Activated naive CD4-positive, alpha-beta T cell treated with anti-CD3 and anti-CD28 coated beads, Interleukin-2, amount 10 ng/mL, durations not matched to agents 7 days and 5 days (primary cell): ENCODE data around the gene PROX2.

Experiments used
- CTCF ChIA-PET: fragments of 350-600 bp; sonication (Branson Sonifier 250); formaldehyde crosslinking; loops from one replicate; lab custom pipeline; 2021; ENCODE audit warnings: antibody characterized with exemption; lab: Charles Lee
- DNase-seq: peaks from one replicate; pipeline ENCODE4 v3.0.0-alpha.2; 2020
- H3K27ac Mint-ChIP-seq: one replicate; pipeline ENCODE4 v1.8.0; 2021; ENCODE audit warnings: mild to moderate bottlenecking, moderate library complexity, mixed read lengths
- H3K27me3 Mint-ChIP-seq: one replicate; pipeline ENCODE4 v1.8.0; 2021; ENCODE audit warnings: mild to moderate bottlenecking, mixed read lengths
- H3K36me3 Mint-ChIP-seq: one replicate; pipeline ENCODE4 v1.8.0; 2021; ENCODE audit warnings: mixed read lengths
- H3K4me1 Mint-ChIP-seq: one replicate; pipeline ENCODE4 v1.8.0; 2021; ENCODE audit warnings: mixed read lengths
- H3K4me3 Mint-ChIP-seq: one replicate; pipeline ENCODE4 v1.8.0; 2021; ENCODE audit warnings: mild to moderate bottlenecking, moderate library complexity, mixed read lengths
- H3K9me3 Mint-ChIP-seq: one replicate; pipeline ENCODE4 v1.8.0; 2021; ENCODE audit warnings: mixed read lengths

Gene PROX2

GRCh38 chr14:74860899-74861733 lies 14.8 kb downstream of the PROX2 start:
- H3K4me3 Mint-ChIP-seq = no peak overlapping the region
- peaks cover 3% of the 10 kb centered on the region for H3K4me1 Mint-ChIP-seq
- H3K27ac Mint-ChIP-seq = no peak overlapping the region
- CTCF ChIA-PET = interaction anchor here (0.7 to 12.9 kb wide), 44 partner anchors 8 to 497 kb away, joined by 3 to 395 read pairs (median 5); partner anchors contain the start of genes DLST, NEK9, PROX2 and RPS6KL1
- no peaks in the 10 kb centered on the region for H3K9me3 Mint-ChIP-seq
- H3K36me3 Mint-ChIP-seq = no peaks in the 10 kb centered on the region
- H3K27me3 Mint-ChIP-seq = peaks cover 9% of the 10 kb centered on the region
- DNase-seq = peak; percentile 94

- H3K4me1 Mint-ChIP-seq = peaks cover 3% of the 10 kb centered on the region
- H3K4me3 Mint-ChIP-seq = no peak overlapping the region
- DNase-seq = no peak
- H3K9me3 Mint-ChIP-seq = no peaks in the 10 kb centered on the region
- H3K27me3 Mint-ChIP-seq = peaks cover 9% of the 10 kb centered on the region
- no peak overlapping the region for H3K27ac Mint-ChIP-seq
- H3K36me3 Mint-ChIP-seq = no peaks in the 10 kb centered on the region
- CTCF ChIA-PET = interaction anchor here (0.7 to 12.9 kb wide), 27 partner anchors 7 to 445 kb away, joined by 3 to 395 read pairs (median 8); partner anchors contain the start of genes DLST, PROX2 and RPS6KL1
Measured at GRCh38 chr14:74859757-74860552, 16.0 kb downstream of the PROX2 start.

GRCh38 chr14:74858022-74858421 lies 17.9 kb downstream of the PROX2 start:
- Mint-ChIP-seq H3K4me3 (no peak overlapping the region), H3K27me3 (peaks cover under 1% of the 10 kb centered on the region), H3K4me1 (peaks cover 13% of the 10 kb centered on the region), H3K9me3 (no peaks in the 10 kb centered on the region), H3K27ac (no peak overlapping the region), H3K36me3 (no peaks in the 10 kb centered on the region)
- no peak for DNase-seq
- CTCF ChIA-PET = interaction anchor here (1.3 to 12.9 kb wide), 7 partner anchors 10 to 191 kb away, joined by 3 to 395 read pairs (median 3); no protein-coding TSS in a partner anchor

- CTCF ChIA-PET = interaction anchor here (0.6 to 12.9 kb wide), 5 partner anchors 15 to 609 kb away, joined by 3 to 395 read pairs (median 5); no protein-coding TSS in a partner anchor
- no peak for DNase-seq
- Mint-ChIP-seq H3K4me1 (peaks cover 20% of the 10 kb centered on the region), H3K27ac (no peak overlapping the region), H3K36me3 (no peaks in the 10 kb centered on the region), H3K4me3 (no peak overlapping the region), H3K9me3 (no peaks in the 10 kb centered on the region), H3K27me3 (no peaks in the 10 kb centered on the region)
Measured at GRCh38 chr14:74856366-74856765, 19.6 kb downstream of the PROX2 start.

- H3K4me1 Mint-ChIP-seq = peaks cover 18% of the 10 kb centered on the region
- no peaks in the 10 kb centered on the region for H3K27me3 Mint-ChIP-seq
- CTCF ChIA-PET = interaction anchor here (0.5 to 12.9 kb wide), 5 partner anchors 16 to 608 kb away, joined by 3 to 395 read pairs (median 5); no protein-coding TSS in a partner anchor
- H3K9me3 Mint-ChIP-seq = no peaks in the 10 kb centered on the region
- no peak for DNase-seq
- H3K4me3 Mint-ChIP-seq = no peak overlapping the region
- H3K27ac Mint-ChIP-seq = no peak overlapping the region
- no peaks in the 10 kb centered on the region for H3K36me3 Mint-ChIP-seq
Measured at GRCh38 chr14:74855945-74856344, 20.0 kb downstream of the PROX2 start.

GRCh38 chr14:74855021-74855420 lies 20.9 kb downstream of the PROX2 start:
- peaks cover 17% of the 10 kb centered on the region for H3K4me1 Mint-ChIP-seq
- H3K27me3 Mint-ChIP-seq = no peaks in the 10 kb centered on the region
- CTCF ChIA-PET = interaction anchor here (0.7 to 12.9 kb wide), 6 partner anchors 12 to 246 kb away, joined by 3 to 395 read pairs (median 3); no protein-coding TSS in a partner anchor
- H3K27ac Mint-ChIP-seq = no peak overlapping the region
- H3K36me3 Mint-ChIP-seq = no peaks in the 10 kb centered on the region
- no peak for DNase-seq
- H3K4me3 Mint-ChIP-seq = no peak overlapping the region
- H3K9me3 Mint-ChIP-seq = no peaks in the 10 kb centered on the region

- CTCF ChIA-PET = interaction anchor here (0.9 to 12.9 kb wide), 5 partner anchors 8 to 245 kb away, joined by 3 to 395 read pairs (median 4); no protein-coding TSS in a partner anchor
- Mint-ChIP-seq H3K36me3 (no peaks in the 10 kb centered on the region), H3K27ac (no peak overlapping the region), H3K4me3 (no peak overlapping the region), H3K9me3 (no peaks in the 10 kb centered on the region), H3K4me1 (peaks cover 17% of the 10 kb centered on the region), H3K27me3 (no peaks in the 10 kb centered on the region)
- no peak for DNase-seq
Measured at GRCh38 chr14:74853581-74853980, 22.4 kb downstream of the PROX2 start.

GRCh38 chr14:74852922-74853530 lies 22.9 kb downstream of the PROX2 start:
- CTCF ChIA-PET = interaction anchor here (0.6 to 12.9 kb wide), 5 partner anchors 9 to 244 kb away, joined by 3 to 395 read pairs (median 5); no protein-coding TSS in a partner anchor
- H3K27ac Mint-ChIP-seq = no peak overlapping the region
- peaks cover under 1% of the 10 kb centered on the region for H3K36me3 Mint-ChIP-seq
- H3K27me3 Mint-ChIP-seq = no peaks in the 10 kb centered on the region
- peaks cover 17% of the 10 kb centered on the region for H3K4me1 Mint-ChIP-seq
- no peak overlapping the region for H3K4me3 Mint-ChIP-seq
- H3K9me3 Mint-ChIP-seq = no peaks in the 10 kb centered on the region
- no peak for DNase-seq

GRCh38 chr14:74848768-74849167 lies 27.2 kb downstream of the PROX2 start:
- Mint-ChIP-seq H3K4me3 (no peak overlapping the region), H3K27me3 (no peaks in the 10 kb centered on the region), H3K36me3 (peaks cover 7% of the 10 kb centered on the region), H3K4me1 (peaks cover 14% of the 10 kb centered on the region), H3K27ac (no peak overlapping the region), H3K9me3 (no peaks in the 10 kb centered on the region)
- DNase-seq = no peak
- CTCF ChIA-PET = interaction anchor here (1.0 to 2.0 kb wide), 4 partner anchors 13 to 240 kb away, joined by 3 to 5 read pairs (median 4); no protein-coding TSS in a partner anchor

GRCh38 chr14:74846968-74847665 lies 28.8 kb downstream of the PROX2 start:
- DNase-seq = no peak
- Mint-ChIP-seq H3K36me3 (peaks cover 9% of the 10 kb centered on the region), H3K27ac (no peak overlapping the region), H3K9me3 (no peaks in the 10 kb centered on the region), H3K4me1 (peaks cover 6% of the 10 kb centered on the region), H3K4me3 (no peak overlapping the region), H3K27me3 (no peaks in the 10 kb centered on the region)
- CTCF ChIA-PET = interaction anchor here (1.7 to 2.0 kb wide), 2 partner anchors 13 to 58 kb away, joined by 4 to 6 read pairs; no protein-coding TSS in a partner anchor

- peaks cover 15% of the 10 kb centered on the region for H3K4me1 Mint-ChIP-seq
- CTCF ChIA-PET = interaction anchor here (1.7 to 2.0 kb wide), 2 partner anchors 14 to 59 kb away, joined by 4 to 6 read pairs; no protein-coding TSS in a partner anchor
- DNase-seq = no peak
- H3K27me3 Mint-ChIP-seq = no peaks in the 10 kb centered on the region
- H3K36me3 Mint-ChIP-seq = peaks cover 9% of the 10 kb centered on the region
- H3K4me3 Mint-ChIP-seq = no peak overlapping the region
- H3K9me3 Mint-ChIP-seq = no peaks in the 10 kb centered on the region
- H3K27ac Mint-ChIP-seq = no peak overlapping the region
Measured at GRCh38 chr14:74846168-74846567, 29.8 kb downstream of the PROX2 start.

- Mint-ChIP-seq H3K4me1 (peaks cover 38% of the 10 kb centered on the region), H3K4me3 (no peak overlapping the region), H3K27ac (no peak overlapping the region), H3K27me3 (no peaks in the 10 kb centered on the region), H3K36me3 (peaks cover 19% of the 10 kb centered on the region), H3K9me3 (no peaks in the 10 kb centered on the region)
- CTCF ChIA-PET = interaction anchor here (0.7 kb wide), 1 partner anchor 15 kb away, joined by 3 read pairs; no protein-coding TSS in a partner anchor
- no peak for DNase-seq
Measured at GRCh38 chr14:74843653-74844052, 32.3 kb downstream of the PROX2 start.
